Activated CD4-positive, alpha-beta T cell treated with anti-CD3 and anti-CD28 coated beads, Interleukin-2, amount 50 U/mL, for 16 hours (primary cell): ENCODE results near the gene FRMD4A.

Source experiments
- DNase-seq: peaks from one replicate; pipeline ENCODE4 v3.0.0-alpha.2; 2020

The FRMD4A gene

DNA sequence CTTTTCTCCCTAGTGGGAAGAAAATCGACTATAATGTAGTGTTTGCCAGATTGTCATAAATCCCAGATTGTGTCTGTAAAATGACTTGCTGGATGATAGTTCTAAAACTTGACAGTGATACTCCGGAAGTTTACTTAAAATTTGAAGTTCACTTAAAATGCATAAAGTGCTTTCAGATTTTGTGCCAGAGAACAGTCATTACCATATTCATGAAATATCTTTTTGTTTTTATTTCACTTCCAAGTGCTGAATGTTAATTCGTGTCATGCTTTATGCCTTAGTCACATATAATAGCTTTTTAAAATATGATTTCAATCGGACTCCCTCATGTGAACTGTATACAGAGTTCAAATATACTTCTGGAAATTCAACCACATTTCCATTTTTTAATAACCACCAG lies 713.6 kb downstream of the FRMD4A start:
- no peak for DNase-seq

- no peak for DNase-seq
These were observed 714.9 kb downstream of the FRMD4A start for GRCh38 chr10:13615650-13616300.

DNA sequence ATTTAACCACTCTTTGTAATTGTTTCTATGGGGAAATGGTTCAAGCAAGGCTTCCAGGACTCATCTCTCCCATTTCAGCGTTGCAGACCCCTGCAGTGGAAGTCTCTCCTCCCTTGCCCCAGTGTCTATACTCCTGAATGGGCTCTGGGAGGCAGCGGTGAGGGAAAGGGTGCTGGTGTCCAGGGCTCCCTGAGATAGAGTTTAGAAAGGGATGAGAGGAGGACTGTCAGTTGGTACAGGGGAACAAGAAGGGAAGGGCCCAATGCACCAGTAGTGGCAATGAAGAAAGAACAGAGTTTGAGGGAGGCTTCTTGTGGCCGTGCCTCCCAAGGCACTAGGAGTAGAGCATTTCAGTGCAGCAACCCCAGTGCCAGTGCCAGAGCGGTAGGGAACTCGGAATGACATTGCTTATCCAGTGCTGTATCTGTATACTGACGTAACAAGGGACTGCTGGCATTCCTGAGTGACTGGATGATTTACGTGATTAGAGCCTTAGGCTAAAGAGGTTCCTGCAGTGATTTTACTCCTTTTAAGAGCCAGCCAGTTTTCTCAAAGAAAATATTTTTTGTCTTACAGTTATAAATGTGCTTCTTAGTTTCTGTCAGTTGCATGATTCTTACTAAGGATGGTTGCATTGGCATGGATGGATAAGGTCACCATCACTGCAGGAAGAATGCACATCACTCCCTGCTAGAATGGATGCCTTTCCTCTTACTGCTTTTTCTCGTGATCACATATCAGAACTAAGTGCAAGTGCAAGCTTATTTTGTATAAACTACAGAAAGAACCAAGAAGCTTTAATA lies 716.0 kb downstream of the FRMD4A start:
- DNase-seq: no peak

GRCh38 chr10:13613519-13613918 lies 717.2 kb downstream of the FRMD4A start:
- no peak for DNase-seq

DNA sequence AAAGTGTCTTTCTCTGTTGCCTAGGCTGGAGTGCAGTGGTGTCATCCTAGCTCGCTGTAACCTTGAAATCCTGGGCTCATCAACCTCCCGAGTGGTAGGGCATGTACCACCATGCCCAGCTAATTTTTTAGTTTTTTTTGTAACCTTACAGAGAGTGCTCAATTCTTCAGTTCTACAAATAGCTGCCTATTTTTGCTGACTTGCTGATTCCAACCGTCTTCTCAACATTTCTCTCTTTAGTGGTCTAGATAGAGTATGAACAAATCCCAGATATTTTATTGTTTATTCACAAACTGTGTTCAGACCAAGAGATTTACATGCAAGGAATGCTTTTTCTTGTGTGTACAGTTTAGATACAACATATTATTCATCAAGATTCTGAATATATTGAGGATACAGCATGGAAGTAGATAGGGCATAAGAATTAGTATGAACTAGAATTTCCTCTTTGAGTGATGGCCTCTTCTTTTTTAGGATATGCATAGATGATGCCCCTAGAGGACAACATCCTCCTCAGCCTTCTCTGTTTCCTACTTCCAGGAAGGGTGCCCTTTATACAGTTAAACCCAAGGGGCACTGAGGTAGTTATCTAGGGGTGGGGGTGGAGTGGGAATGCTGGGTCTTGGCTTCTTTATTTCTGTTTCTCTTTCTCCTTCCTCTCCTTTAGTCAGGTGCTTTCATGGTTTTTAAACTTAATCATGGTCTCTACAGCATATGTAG lies 717.9 kb downstream of the FRMD4A start:
- no peak for DNase-seq

GRCh38 chr10:13608246-13608853 lies 722.4 kb downstream of the FRMD4A start:
- no peak for DNase-seq

DNA sequence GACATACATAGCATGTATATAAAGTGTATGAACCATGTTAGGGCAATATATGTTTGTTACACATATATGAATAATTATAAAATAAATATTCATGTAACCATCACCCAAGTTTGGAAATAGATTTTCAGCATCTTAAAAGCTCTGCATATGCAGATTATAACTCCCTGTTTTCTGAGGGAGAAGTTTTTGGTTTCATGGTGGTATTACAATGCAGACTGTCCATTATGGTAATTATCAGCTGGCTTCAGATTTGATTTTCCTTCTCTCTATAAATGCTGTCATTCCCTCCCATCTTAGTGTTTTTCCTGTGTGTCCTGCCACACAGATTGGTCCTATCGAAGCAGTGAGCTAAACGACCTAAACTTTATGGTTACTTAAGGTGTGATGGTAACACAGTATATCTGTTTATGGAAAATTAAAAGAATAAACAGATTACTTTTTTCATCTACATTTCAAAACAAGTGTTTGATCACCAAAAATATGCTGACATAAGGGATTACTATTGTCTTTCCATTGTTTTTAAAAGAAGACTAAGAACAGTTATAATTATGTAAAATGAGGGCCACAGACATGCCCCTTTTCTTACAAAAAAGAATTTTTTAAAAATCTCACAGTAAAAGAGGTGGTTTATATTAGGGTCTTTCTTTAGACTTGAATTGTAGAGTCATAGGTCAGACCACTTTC lies 726.2 kb downstream of the FRMD4A start:
- DNase-seq: no peak

DNA sequence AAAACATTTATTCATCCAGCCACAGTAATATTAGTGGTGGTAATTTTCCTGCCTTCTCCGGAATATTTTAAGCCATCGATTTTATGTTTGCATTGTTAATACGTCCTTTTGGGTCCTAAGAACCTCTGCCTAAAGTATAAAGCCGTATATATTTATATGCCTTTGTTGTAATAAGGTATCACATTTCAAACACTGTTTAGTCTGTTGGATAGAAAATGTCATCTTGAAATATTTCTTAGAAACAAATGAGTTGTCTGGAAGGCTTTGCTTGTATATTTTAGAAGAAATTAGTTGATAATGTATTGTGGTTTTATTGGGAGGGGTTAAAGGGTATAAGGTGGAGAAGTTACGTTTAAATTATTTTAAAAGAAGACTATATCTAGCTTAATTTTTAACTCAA lies 732.8 kb downstream of the FRMD4A start:
- no peak for DNase-seq

- no peak for DNase-seq
These were observed 736.1 kb downstream of the FRMD4A start for GRCh38 chr10:13594641-13595040.
